ENCODE results near the gene CACNA1B.

Gene CACNA1B

DNA sequence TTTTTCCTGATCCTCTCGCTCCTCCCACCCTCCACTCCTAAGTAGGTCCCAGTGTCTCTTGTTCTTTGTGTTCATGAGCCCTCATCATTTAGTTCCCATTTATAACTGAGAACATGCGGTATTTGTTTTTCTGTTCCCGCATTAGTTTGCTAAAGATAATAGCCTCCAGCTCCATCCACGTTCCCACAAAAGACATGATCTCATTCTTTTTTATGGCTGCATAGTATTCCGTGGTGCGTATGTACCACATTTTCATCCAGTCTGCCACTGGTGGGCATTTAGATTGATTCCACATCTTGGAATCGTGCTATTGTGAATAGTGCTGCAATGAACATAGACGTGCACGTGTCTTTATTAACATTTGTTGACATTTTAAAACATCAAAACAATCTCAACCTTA lies 34.2 kb upstream of the CACNA1B start:
- H3K4me3 ChIP-seq (ENCODE audit: low read length) = no peak overlapping the region
- DNase-seq (ENCODE audit: low read depth) = no peak
- TF ChIP-seq, protein P1, sequence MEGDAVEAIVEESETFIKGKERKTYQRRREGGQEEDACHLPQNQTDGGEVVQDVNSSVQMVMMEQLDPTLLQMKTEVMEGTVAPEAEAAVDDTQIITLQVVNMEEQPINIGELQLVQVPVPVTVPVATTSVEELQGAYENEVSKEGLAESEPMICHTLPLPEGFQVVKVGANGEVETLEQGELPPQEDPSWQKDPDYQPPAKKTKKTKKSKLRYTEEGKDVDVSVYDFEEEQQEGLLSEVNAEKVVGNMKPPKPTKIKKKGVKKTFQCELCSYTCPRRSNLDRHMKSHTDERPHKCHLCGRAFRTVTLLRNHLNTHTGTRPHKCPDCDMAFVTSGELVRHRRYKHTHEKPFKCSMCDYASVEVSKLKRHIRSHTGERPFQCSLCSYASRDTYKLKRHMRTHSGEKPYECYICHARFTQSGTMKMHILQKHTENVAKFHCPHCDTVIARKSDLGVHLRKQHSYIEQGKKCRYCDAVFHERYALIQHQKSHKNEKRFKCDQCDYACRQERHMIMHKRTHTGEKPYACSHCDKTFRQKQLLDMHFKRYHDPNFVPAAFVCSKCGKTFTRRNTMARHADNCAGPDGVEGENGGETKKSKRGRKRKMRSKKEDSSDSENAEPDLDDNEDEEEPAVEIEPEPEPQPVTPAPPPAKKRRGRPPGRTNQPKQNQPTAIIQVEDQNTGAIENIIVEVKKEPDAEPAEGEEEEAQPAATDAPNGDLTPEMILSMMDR (conservative IDR thresholded peaks at IDR 0.05; ENCODE audit: low read length) = no peak

GRCh38 chr9:137851516-137852267 lies 25.9 kb upstream of the CACNA1B start:
- TF ChIP-seq, protein P1 (conservative IDR thresholded peaks at IDR 0.05; ENCODE audit: low read length) = no peak
- no peak for DNase-seq (ENCODE audit: low read depth)

GRCh38 chr9:137853392-137853995 lies 24.1 kb upstream of the CACNA1B start:
- no peak overlapping the region for H3K4me3 ChIP-seq (ENCODE audit: low read length)
- no peak for DNase-seq (ENCODE audit: low read depth)
- TF ChIP-seq, protein P1 (conservative IDR thresholded peaks at IDR 0.05; ENCODE audit: low read length) = no peak

More at GRCh38 chr9:137851516-137852267, 25.9 kb upstream of the CACNA1B start:
- no peak overlapping the region for H3K4me3 ChIP-seq (ENCODE audit: low read length)

GRCh38 chr9:137860361-137860760 lies 17.2 kb upstream of the CACNA1B start:
- H3K4me3 ChIP-seq (ENCODE audit: low read length) = no peak overlapping the region
- no peak for DNase-seq (ENCODE audit: low read depth)
- TF ChIP-seq, protein P1 (conservative IDR thresholded peaks at IDR 0.05; ENCODE audit: low read length) = no peak

GRCh38 chr9:137865581-137866145 lies 11.9 kb upstream of the CACNA1B start:
- TF ChIP-seq, protein P1 (conservative IDR thresholded peaks at IDR 0.05; ENCODE audit: low read length) = no peak
- H3K4me3 ChIP-seq (ENCODE audit: low read length) = no peak overlapping the region
- DNase-seq (ENCODE audit: low read depth) = no peak

DNA sequence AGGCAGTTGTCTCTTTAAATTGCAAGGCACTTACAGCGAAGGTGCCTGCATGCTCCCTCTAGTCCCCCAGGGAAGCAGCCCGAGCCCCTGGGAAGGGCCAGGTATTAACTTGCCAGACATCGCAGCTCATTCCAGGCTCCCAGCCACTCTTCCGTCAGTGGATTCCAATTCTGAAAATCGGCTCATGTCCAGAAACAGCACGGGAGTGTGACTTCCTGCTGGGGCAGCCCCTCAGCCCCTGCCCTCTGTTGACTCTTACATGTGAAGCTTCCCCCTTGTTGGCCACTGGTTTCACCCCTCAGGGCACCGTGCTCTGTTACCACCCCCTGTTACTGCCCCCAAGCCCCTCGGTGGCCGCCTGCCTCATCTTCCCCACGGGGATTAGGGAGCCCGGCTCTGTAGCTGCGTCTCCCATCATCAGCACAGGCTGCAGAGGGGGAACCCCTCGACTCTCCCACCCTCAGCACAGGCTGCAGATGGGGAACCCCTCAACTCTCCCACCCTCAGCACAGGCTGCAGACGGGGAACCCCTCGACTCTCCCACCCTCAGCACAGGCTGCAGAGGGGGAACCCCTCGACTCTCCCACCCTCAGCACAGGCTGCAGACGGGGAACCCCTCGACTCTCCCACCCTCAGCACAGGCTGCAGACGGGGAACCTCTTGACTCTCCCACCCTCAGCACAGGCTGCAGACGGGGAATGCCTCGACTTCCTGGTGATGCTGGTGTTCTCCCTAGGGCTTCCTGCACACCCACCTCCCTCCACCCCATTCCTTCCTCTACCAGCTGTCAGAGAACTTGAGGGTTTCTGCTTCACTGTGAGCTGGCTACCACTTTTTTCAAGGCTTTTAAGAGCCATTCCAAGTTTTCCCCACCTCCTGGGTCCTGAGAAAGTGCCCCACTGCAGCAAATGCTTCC lies 11.1 kb upstream of the CACNA1B start:
- TF ChIP-seq, protein P1 (conservative IDR thresholded peaks at IDR 0.05; ENCODE audit: low read length) = no peak
- no peak overlapping the region for H3K4me3 ChIP-seq (ENCODE audit: low read length)
- DNase-seq (ENCODE audit: low read depth) = no peak

All from AG10803 (cell line).